Hepatocyte (in vitro differentiated cells): Measurements from ENCODE around the gene PDGFRB. TPM values are rescaled to one million over a fixed set of nuclear protein-coding genes. Genes with fewer than 3 reads are reported as not detected.
A peak's percentile ranks its signal among the peaks of the same experiment; 100 is the strongest.

Source experiments
- DNase-seq: peaks from one replicate; pipeline ENCODE4 v3.0.0-alpha.2; 2016; ENCODE audit warnings: low spot score
- H2AFZ ChIP-seq: fragments of 200-600 bp; sonication (generic); 2 replicates; pipeline ENCODE4 v1.6.0; 2016; ENCODE audit warnings: antibody characterized with exemption, mild to moderate bottlenecking
- H3K27ac ChIP-seq: fragments of 200-600 bp; sonication (generic); 2 replicates; pipeline ENCODE4 v1.5.1; 2016; ENCODE audit warnings: mild to moderate bottlenecking
- H3K27me3 ChIP-seq: fragments of 200-600 bp; sonication (generic); 2 replicates; pipeline ENCODE4 v1.6.1; 2016
- H3K36me3 ChIP-seq: fragments of 200-600 bp; sonication (generic); replicated peaks from 2 replicates; pipeline ENCODE4 v1.5.1; 2016; ENCODE audit warnings: low read depth; ENCODE audit not compliant: insufficient read depth
- H3K4me1 ChIP-seq: fragments of 200-600 bp; sonication (generic); 2 replicates; pipeline ENCODE4 v1.5.1; 2016; ENCODE audit warnings: mild to moderate bottlenecking, moderate library complexity; ENCODE audit not compliant: insufficient read depth
- H3K4me2 ChIP-seq: fragments of 200-600 bp; sonication (generic); 2 replicates; pipeline ENCODE4 v1.6.0; 2016
- H3K4me3 ChIP-seq: fragments of 200-600 bp; sonication (generic); 2 replicates; pipeline ENCODE4 v1.5.1; 2016; ENCODE audit warnings: mild to moderate bottlenecking
- H3K79me2 ChIP-seq: fragments of 200-600 bp; sonication (generic); 2 replicates; pipeline ENCODE4 v1.6.0; 2017; ENCODE audit warnings: mild to moderate bottlenecking
- H3K9me2 ChIP-seq: fragments of 200-600 bp; sonication (generic); replicated peaks from 2 replicates; pipeline ENCODE4 v1.6.0; 2017; ENCODE audit warnings: mild to moderate bottlenecking; ENCODE audit not compliant: insufficient read depth
- H3K9me3 ChIP-seq: fragments of 200-600 bp; sonication (generic); 2 replicates; pipeline ENCODE4 v1.5.1; 2016; ENCODE audit warnings: low read depth, mild to moderate bottlenecking
- H4K20me1 ChIP-seq: fragments of 200-600 bp; sonication (generic); 2 replicates; pipeline ENCODE4 v1.6.0; 2016; ENCODE audit warnings: mild to moderate bottlenecking; ENCODE audit not compliant: insufficient read depth, poor library complexity, severe bottlenecking
- CTCF ChIP-seq: fragments of 200-600 bp; sonication (generic); IDR thresholded peaks from 2 replicates; pipeline ENCODE4 v1.5.1; 2016; ENCODE audit warnings: antibody characterized with exemption, mild to moderate bottlenecking; ENCODE audit not compliant: poor library complexity
- EZH2 ChIP-seq: fragments of 200-600 bp; sonication (generic); IDR thresholded peaks from 2 replicates; pipeline ENCODE4 v1.6.1; 2016; ENCODE audit warnings: antibody characterized with exemption, mild to moderate bottlenecking, borderline replicate concordance
- EZH2phosphoT487 ChIP-seq: fragments of 200-600 bp; sonication (generic); IDR thresholded peaks from one replicate; pipeline ENCODE4 v1.6.1; 2018; ENCODE audit warnings: antibody characterized with exemption, mild to moderate bottlenecking, low read depth, moderate library complexity; ENCODE audit not compliant: unreplicated experiment, severe bottlenecking
- WGBS: methylation state at CpG from one replicate; pipeline ENCODE4 v1.1.6; 2016; ENCODE audit warnings: low lambda C conversion rate; ENCODE audit errors: missing lambda C conversion rate; 5-methylcytosine and 5-hydroxymethylcytosine counted together
- polyA plus RNA-seq: library from polyadenylated mRNA; unstranded; fragments of >200 nt; fragmentation: Nextera tagmentation; extraction: Ambion mirVana; gene quantifications from 2 replicates; pipeline ENCODE4 v1.2.1, GENCODE V29; 2016
- total RNA-seq: library from RNA; depleted of rRNA; stranded (reverse); fragments of >200 nt; gene quantifications from 2 replicates; pipeline ENCODE4 v1.2.3, GENCODE V29; 2014

The PDGFRB gene
- total and polyA plus RNA-seq, 2 experiments from 2014 or later, result 55.1 to 55.2 TPM

- H3K4me1 ChIP-seq, result peaks cover 13% of the 10 kb centered on the region
- no peak overlapping the region for H3K4me3 ChIP-seq
- H2AFZ ChIP-seq, result no peak overlapping the region
- no peak overlapping the region for H3K27ac ChIP-seq
- 91% methylated on average over 10 of the region's 12 CpGs for WGBS
- H3K36me3 ChIP-seq, result no peaks in the 10 kb centered on the region
- no peak overlapping the region for H3K4me2 ChIP-seq
- DNase-seq, result peak; percentile 3
- no peaks in the 10 kb centered on the region for H3K79me2 ChIP-seq
- TF ChIP-seq EZH2phosphoT487 (no peak), CTCF (no peak), EZH2 (no peak)
- H3K27me3 ChIP-seq, result no peaks in the 10 kb centered on the region
- no peaks in the 10 kb centered on the region for H3K9me3 ChIP-seq
- no peaks in the 10 kb centered on the region for H4K20me1 ChIP-seq
- no peaks in the 10 kb centered on the region for H3K9me2 ChIP-seq
These were observed 41.5 kb downstream of the PDGFRB start for GRCh38 chr5:150114102-150114641.

GRCh38 chr5:150113047-150113744 is 42.4 kb downstream of the PDGFRB start:
- no peaks in the 10 kb centered on the region for H3K27me3 ChIP-seq
- H3K79me2 ChIP-seq, result no peaks in the 10 kb centered on the region
- no peaks in the 10 kb centered on the region for H4K20me1 ChIP-seq
- no peaks in the 10 kb centered on the region for H3K9me3 ChIP-seq
- peaks cover 18% of the 10 kb centered on the region for H3K4me1 ChIP-seq
- peak; percentile 67 for DNase-seq
- 57% methylated on average over 18 of the region's 18 CpGs for WGBS
- H3K27ac ChIP-seq, result peak overlapping the region; percentile 64
- no peaks in the 10 kb centered on the region for H3K36me3 ChIP-seq
- H3K4me2 ChIP-seq, result no peak overlapping the region
- H3K4me3 ChIP-seq, result no peak overlapping the region
- TF ChIP-seq EZH2phosphoT487 (no peak), EZH2 (no peak), CTCF (no peak)
- H3K9me2 ChIP-seq, result no peaks in the 10 kb centered on the region
- H2AFZ ChIP-seq, result no peak overlapping the region

- Histone ChIP-seq H3K79me2 (no peaks in the 10 kb centered on the region), H3K4me2 (no peak overlapping the region), H3K9me2 (no peaks in the 10 kb centered on the region), H3K4me3 (no peak overlapping the region), H3K4me1 (peaks cover 24% of the 10 kb centered on the region), H3K9me3 (no peaks in the 10 kb centered on the region), H2AFZ (no peak overlapping the region), H3K36me3 (no peaks in the 10 kb centered on the region), H4K20me1 (no peaks in the 10 kb centered on the region), H3K27ac (peak overlapping the region; percentile 64), H3K27me3 (no peaks in the 10 kb centered on the region)
- WGBS, result 46% methylated on average over 6 of the region's 6 CpGs
- peak; percentile 41 for DNase-seq
- TF ChIP-seq EZH2, result no peak
These were observed 43.2 kb downstream of the PDGFRB start for GRCh38 chr5:150112201-150113046.

GRCh38 chr5:150111122-150111521 is 44.5 kb downstream of the PDGFRB start:
- H3K79me2 ChIP-seq, result no peaks in the 10 kb centered on the region
- no peaks in the 10 kb centered on the region for H4K20me1 ChIP-seq
- H3K4me2 ChIP-seq, result no peak overlapping the region
- H3K4me3 ChIP-seq, result no peak overlapping the region
- H3K9me3 ChIP-seq, result no peaks in the 10 kb centered on the region
- no peak overlapping the region for H2AFZ ChIP-seq
- no peaks in the 10 kb centered on the region for H3K9me2 ChIP-seq
- peaks cover 36% of the 10 kb centered on the region for H3K4me1 ChIP-seq
- DNase-seq, result no peak
- TF ChIP-seq EZH2, result no peak
- TF ChIP-seq EZH2phosphoT487, result no peak
- no peak for TF ChIP-seq CTCF
- no peaks in the 10 kb centered on the region for H3K36me3 ChIP-seq
- WGBS, result 86% methylated on average over 8 of the region's 8 CpGs
- H3K27ac ChIP-seq, result no peak overlapping the region
- no peaks in the 10 kb centered on the region for H3K27me3 ChIP-seq
